ENCODE measurements around the gene LRMDA.

- no peak for TF ChIP-seq SREBF2 (IDR thresholded peaks at IDR 0.05)
- TF ChIP-seq, protein P1, sequence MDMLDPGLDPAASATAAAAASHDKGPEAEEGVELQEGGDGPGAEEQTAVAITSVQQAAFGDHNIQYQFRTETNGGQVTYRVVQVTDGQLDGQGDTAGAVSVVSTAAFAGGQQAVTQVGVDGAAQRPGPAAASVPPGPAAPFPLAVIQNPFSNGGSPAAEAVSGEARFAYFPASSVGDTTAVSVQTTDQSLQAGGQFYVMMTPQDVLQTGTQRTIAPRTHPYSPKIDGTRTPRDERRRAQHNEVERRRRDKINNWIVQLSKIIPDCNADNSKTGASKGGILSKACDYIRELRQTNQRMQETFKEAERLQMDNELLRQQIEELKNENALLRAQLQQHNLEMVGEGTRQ (IDR thresholded peaks at IDR 0.05): no peak
- no peak for TF ChIP-seq ESRRA (IDR thresholded peaks at IDR 0.05; ENCODE audit: borderline replicate concordance, low read length)
- TF ChIP-seq, protein P2, sequence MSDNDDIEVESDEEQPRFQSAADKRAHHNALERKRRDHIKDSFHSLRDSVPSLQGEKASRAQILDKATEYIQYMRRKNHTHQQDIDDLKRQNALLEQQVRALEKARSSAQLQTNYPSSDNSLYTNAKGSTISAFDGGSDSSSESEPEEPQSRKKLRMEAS (IDR thresholded peaks at IDR 0.05): no peak
- TF ChIP-seq, protein P3, sequence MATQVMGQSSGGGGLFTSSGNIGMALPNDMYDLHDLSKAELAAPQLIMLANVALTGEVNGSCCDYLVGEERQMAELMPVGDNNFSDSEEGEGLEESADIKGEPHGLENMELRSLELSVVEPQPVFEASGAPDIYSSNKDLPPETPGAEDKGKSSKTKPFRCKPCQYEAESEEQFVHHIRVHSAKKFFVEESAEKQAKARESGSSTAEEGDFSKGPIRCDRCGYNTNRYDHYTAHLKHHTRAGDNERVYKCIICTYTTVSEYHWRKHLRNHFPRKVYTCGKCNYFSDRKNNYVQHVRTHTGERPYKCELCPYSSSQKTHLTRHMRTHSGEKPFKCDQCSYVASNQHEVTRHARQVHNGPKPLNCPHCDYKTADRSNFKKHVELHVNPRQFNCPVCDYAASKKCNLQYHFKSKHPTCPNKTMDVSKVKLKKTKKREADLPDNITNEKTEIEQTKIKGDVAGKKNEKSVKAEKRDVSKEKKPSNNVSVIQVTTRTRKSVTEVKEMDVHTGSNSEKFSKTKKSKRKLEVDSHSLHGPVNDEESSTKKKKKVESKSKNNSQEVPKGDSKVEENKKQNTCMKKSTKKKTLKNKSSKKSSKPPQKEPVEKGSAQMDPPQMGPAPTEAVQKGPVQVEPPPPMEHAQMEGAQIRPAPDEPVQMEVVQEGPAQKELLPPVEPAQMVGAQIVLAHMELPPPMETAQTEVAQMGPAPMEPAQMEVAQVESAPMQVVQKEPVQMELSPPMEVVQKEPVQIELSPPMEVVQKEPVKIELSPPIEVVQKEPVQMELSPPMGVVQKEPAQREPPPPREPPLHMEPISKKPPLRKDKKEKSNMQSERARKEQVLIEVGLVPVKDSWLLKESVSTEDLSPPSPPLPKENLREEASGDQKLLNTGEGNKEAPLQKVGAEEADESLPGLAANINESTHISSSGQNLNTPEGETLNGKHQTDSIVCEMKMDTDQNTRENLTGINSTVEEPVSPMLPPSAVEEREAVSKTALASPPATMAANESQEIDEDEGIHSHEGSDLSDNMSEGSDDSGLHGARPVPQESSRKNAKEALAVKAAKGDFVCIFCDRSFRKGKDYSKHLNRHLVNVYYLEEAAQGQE (IDR thresholded peaks at IDR 0.05): no peak
- no peak for TF ChIP-seq POLR2AphosphoS2 (conservative IDR thresholded peaks at IDR 0.05; ENCODE audit: low read length)
These were observed 1078.0 kb downstream of the LRMDA start for GRCh38 chr10:76509446-76509845.

All from A549 (cell line).